Inflammatory macrophage treated with lipopolysaccharide for 4 hours (primary cell): Measurements from ENCODE around the gene SYT15.
"Not testable (repeated sequence)": the region's sequence is repeated elsewhere in the genome, so short reads cannot be mapped to it uniquely, and the experiment has no call there.

ENCODE experiments used
- DNase-seq: peaks from one replicate; pipeline ENCODE4 v3.0.0-alpha.2; 2020

The SYT15 gene

GRCh38 chr10:46557319-46558121, 21.4 kb upstream of the SYT15 start:
- no peak for DNase-seq

DNA sequence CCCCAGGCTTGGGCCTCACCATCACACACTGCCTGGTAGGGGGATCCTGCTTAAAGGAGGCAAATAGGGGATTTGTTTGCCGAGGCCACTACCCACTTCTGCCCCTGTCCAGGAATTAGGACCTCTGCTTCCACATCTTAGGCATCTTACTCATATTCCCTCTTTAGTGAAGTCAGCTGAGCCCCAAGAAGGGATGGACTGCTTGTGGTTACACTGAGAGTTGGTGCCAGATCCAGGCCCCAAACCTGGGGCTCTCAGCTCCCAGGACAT, 20.9 kb upstream of the SYT15 start:
- no peak for DNase-seq

DNA sequence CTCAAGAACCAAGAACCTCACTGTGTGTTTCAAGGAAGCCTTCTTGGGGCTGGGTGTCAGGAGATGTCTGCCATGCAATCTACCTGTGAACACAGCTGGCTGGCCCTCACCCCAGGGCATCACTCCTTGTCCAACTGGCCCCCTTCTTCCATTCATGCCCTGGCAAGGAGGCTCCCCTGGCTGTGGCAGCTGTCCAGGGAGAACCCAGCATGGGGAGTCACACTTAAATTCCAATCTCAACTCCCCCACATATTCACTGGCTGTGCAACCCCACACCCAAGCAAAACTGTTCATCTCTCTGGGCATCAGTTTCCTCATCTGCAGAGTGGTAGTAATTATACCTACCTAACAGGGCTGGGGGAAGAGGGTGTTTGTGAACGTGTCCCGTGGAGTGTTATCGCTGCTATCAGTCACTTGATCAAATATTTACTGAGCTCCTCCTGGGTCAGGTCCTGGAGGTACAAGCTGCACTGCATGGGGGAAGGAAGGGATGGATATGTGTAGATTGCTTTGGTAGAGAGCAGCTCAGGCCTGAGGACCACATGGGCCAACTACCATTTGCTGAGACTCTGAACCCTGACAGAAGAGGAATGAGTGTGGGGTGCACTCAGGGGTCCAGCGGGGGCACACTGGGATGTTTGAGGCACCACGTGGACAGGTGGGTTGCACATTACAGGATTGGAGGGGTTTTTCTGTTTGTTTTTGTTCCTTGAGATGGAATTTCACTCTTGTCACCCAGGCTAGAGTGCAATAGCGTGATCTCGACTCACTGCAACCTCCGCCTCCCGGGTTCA, 20.3 kb upstream of the SYT15 start:
- no peak for DNase-seq

- DNase-seq: no peak
These were observed 19.7 kb upstream of the SYT15 start for GRCh38 chr10:46559231-46559671.

DNA sequence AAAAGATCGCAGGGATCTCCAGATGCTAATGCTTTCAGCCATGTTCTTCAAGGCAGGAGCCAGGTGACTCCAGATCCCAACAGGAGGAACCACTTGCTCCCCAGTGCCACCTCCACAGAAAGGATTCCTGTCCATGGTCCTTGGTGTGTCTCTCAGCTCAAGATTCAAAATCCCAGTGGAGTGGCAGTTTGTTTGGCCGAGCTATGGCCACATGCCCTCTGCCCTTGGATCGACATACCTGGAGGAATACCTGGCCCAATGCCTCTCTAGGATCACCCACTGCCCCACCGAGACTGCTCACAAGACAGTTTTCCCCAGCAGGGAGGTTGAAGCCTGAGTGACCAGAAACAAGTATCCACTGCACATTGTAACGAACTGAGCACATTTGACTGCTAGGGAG, 18.5 kb upstream of the SYT15 start:
- DNase-seq: no peak

GRCh38 chr10:46560952-46561351, 18.0 kb upstream of the SYT15 start:
- DNase-seq: no peak

DNA sequence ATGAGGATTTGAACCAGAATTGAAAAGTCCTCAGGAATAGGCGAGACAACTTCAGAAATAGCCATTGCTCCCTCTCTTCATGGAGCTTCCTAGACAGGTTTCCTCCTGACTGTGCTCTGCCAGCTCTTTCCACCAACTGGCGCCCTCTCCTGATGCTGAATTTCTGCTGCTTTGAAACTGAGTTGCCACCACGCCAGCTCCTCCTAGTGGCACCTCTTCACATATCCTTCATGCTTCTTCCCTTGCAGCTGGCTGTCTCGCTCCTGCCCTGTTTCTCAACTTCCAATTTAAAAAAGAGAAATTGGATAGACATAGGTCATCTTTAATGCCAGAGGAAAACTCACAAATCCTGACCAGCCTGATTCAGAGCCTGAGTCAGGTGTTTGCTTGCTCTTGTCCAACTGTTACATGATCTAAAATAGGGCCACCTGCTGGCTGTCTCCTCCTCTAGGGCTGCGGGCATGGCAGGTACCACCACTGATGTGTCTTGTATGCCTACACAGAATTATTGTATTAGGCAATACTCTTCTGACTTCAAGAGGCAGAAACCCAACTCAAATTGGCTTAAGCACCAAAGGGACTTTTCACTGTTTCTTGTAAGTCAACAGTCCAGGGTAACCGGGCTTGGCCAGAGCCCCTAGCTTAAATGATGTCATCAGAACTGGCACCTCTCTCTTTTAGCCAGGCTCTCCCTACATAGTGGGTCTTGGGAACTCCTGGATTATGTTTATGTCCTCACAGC, 13.2 kb upstream of the SYT15 start:
- peak; percentile 65 for DNase-seq

- not testable (repeated sequence) for DNase-seq
These were observed 11.8 kb upstream of the SYT15 start for GRCh38 chr10:46567151-46567550.

DNA sequence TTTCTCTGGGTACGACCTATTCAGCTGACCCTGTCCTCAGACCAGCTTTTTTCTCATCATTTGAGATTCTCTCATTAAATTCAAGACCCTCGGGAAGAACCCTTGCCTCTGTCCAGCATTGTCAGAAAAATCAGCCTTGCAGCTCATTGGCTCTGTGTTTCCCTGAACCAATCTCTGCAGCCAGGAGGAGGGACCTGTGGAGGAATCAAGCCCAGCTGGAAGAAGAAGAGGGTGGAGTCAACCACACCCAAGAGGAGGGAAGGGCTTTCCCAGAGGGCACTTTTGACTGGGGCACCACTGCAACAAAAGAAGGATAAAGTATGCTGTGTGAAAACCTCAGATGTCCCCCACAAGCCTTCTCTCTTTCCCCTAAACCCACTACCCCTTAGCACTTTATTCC, 8.3 kb upstream of the SYT15 start:
- DNase-seq: not testable (repeated sequence)

GRCh38 chr10:46572765-46573164, 6.2 kb upstream of the SYT15 start:
- not testable (repeated sequence) for DNase-seq

DNA sequence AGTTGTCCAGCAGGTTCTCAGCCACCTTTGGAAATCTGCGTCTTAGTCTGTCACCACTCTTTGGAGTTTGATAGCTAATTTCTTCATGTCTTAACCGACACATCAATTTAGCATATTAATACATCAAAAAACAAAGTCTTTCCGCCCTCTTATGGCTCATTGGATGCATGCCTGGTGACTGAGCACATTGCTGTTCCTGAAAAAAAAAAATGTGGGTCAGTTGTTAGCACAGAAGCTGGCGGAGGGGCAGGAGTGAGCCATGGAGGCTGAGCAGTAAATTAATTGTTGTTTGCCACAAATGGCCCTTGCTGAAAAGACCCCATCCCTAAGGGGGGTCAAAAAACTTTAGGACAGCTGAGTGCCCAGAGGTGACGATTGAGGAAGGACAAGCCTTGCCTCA, 5.6 kb upstream of the SYT15 start:
- not testable (repeated sequence) for DNase-seq

GRCh38 chr10:46573884-46574283, 5.0 kb upstream of the SYT15 start:
- DNase-seq: not testable (repeated sequence)

GRCh38 chr10:46577624-46578473, 1.1 kb upstream of the SYT15 start:
- not testable (repeated sequence) for DNase-seq

- not testable (repeated sequence) for DNase-seq
These were observed 450 bp downstream of the SYT15 start for GRCh38 chr10:46579378-46579777.

- not testable (repeated sequence) for DNase-seq
These were observed 3.1 kb downstream of the SYT15 start for GRCh38 chr10:46581997-46582396.

- DNase-seq: not testable (repeated sequence)
These were observed 3.6 kb downstream of the SYT15 start for GRCh38 chr10:46582568-46582967.

- not testable (repeated sequence) for DNase-seq
These were observed 5.3 kb downstream of the SYT15 start for GRCh38 chr10:46584196-46584595.

GRCh38 chr10:46585246-46585645, 6.3 kb downstream of the SYT15 start:
- DNase-seq: not testable (repeated sequence)

- not testable (repeated sequence) for DNase-seq
These were observed 8.6 kb downstream of the SYT15 start for GRCh38 chr10:46587546-46587945.

DNA sequence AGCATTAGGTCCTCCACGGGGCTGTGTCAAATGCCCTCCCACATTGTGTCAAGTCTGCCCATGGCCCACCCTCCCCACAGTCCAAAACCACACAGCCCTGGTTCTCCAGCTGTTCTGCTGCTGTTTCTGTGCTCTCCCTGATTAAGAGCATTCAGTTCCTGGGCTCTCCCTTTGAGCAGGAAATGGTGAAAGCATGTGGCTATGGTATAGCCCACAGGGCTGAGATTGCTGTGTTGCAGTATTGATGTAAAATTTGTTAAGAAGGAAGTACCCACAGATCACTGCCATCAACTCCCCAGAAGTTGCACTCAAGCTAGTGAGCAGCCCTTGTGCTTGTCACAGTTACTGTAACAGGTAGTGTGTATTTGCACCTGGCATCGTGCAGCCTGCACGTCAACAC, 9.3 kb downstream of the SYT15 start:
- DNase-seq: not testable (repeated sequence)

DNA sequence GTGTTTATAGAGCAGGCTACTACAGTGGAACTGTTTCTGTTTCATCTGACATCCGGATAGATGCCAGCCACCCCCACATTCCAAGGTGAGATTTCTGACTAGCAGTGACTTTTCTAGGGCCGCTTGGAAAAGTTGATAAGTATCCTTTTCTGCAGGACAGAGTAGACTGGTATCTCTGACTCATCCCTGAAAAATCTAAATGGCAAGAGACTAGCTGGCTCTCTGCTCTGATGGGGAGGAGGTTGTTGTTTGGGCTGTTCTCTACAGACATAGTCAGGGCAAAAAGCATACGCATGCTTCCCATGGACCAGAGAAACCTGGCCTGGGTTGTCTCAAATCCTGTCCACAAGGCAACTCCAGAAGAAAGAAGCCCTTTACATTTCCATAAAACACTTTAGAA, 10.7 kb downstream of the SYT15 start:
- DNase-seq: not testable (repeated sequence)

DNA sequence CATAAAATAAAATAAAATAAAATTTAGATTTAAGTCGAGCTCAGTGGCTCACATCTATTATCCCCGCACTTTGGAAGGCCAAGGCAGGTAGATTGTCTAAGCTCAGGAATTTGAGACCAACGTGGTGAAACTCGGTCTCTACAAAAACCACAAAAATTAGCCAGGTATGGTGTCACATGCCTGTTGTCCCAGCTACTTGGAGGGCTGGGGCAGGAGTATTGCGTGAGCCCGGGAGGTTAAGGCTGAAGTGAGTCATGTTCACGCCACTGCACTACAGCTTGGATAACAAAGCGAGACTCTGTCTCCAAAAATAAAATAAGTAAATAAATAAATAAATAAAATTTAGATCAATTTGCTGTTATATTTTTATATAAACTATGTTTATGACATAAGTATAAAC, 12.1 kb downstream of the SYT15 start:
- not testable (repeated sequence) for DNase-seq

GRCh38 chr10:46593307-46593706, 14.4 kb downstream of the SYT15 start:
- DNase-seq: not testable (repeated sequence)
